ENCODE results near the gene P2RX3. TPM values are rescaled to one million over a fixed set of nuclear protein-coding genes. Genes with fewer than 3 reads are reported as not detected.

The P2RX3 gene
- total RNA-seq, 4 donors from 2014 or later = 0.22 TPM; not detected in 3

GRCh38 chr11:57322256-57323166 is 15.6 kb upstream of the P2RX3 start:
- H3K27ac ChIP-seq = peak overlapping the region; percentile 93 to 98 (median 96)
- 15 to 16% methylated on average over 13 of the region's 13 CpGs for WGBS, 2 donors
- H3K9me3 ChIP-seq = no peaks in the 10 kb centered on the region
- peaks cover 0 to 82% (median 42%) of the 10 kb centered on the region in 4 donors for H3K4me1 ChIP-seq
- peaks cover 0 to 50% (median 12%) of the 10 kb centered on the region in 3 donors for H3K36me3 ChIP-seq
- H3K27me3 ChIP-seq = no peaks in the 10 kb centered on the region
- peak overlapping the region; percentile 28 to 91 (median 70) for H3K4me3 ChIP-seq
- peak; percentile 86 to 91 for DNase-seq (ENCODE audit: low spot score in 2 of 2)
- TF ChIP-seq POLR2A (IDR thresholded peaks at IDR 0.05) (peak in 1 of 2 donors; percentile 68), EP300 (IDR thresholded peaks at IDR 0.05) (peak; percentile 89 to 90)
- TF ChIP-seq, protein P1, sequence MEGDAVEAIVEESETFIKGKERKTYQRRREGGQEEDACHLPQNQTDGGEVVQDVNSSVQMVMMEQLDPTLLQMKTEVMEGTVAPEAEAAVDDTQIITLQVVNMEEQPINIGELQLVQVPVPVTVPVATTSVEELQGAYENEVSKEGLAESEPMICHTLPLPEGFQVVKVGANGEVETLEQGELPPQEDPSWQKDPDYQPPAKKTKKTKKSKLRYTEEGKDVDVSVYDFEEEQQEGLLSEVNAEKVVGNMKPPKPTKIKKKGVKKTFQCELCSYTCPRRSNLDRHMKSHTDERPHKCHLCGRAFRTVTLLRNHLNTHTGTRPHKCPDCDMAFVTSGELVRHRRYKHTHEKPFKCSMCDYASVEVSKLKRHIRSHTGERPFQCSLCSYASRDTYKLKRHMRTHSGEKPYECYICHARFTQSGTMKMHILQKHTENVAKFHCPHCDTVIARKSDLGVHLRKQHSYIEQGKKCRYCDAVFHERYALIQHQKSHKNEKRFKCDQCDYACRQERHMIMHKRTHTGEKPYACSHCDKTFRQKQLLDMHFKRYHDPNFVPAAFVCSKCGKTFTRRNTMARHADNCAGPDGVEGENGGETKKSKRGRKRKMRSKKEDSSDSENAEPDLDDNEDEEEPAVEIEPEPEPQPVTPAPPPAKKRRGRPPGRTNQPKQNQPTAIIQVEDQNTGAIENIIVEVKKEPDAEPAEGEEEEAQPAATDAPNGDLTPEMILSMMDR (IDR thresholded peaks at IDR 0.05) = peak in 2 of 5 experiments; percentile 39 to 49

- WGBS, 2 donors = 50 to 55% methylated on average over 3 of the region's 3 CpGs
- Histone ChIP-seq H3K4me1 (peaks cover 0 to 74% (median 35%) of the 10 kb centered on the region in 4 donors), H3K36me3 (peaks cover 0 to 50% (median 14%) of the 10 kb centered on the region in 3 donors), H3K4me3 (peak overlapping the region; percentile 69 to 91 (median 76)), H3K27me3 (no peaks in the 10 kb centered on the region), H3K9me3 (no peaks in the 10 kb centered on the region), H3K27ac (peak overlapping the region; percentile 93 to 98 (median 96))
- no peak for DNase-seq (ENCODE audit: low spot score in 2 of 2)
- TF ChIP-seq POLR2A (IDR thresholded peaks at IDR 0.05) = no peak
Observed at GRCh38 chr11:57323167-57323854, 14.8 kb upstream of the P2RX3 start.

- peak overlapping the region; percentile 93 to 98 (median 96) for H3K27ac ChIP-seq
- no peak for DNase-seq (ENCODE audit: low spot score in 2 of 2)
- H3K4me3 ChIP-seq = peak overlapping the region; percentile 69 to 91 (median 76)
- 18 to 32% methylated on average over 9 of the region's 9 CpGs for WGBS, 2 donors
- peaks cover 0 to 69% (median 32%) of the 10 kb centered on the region in 4 donors for H3K4me1 ChIP-seq
- no peak for TF ChIP-seq POLR2A (IDR thresholded peaks at IDR 0.05)
- no peak for TF ChIP-seq EP300 (IDR thresholded peaks at IDR 0.05)
- TF ChIP-seq, protein P1 (IDR thresholded peaks at IDR 0.05) = no peak
- H3K36me3 ChIP-seq = peaks cover 0 to 50% (median 14%) of the 10 kb centered on the region in 3 donors
- H3K27me3 ChIP-seq = no peaks in the 10 kb centered on the region
- no peaks in the 10 kb centered on the region for H3K9me3 ChIP-seq
Observed at GRCh38 chr11:57323855-57324153, 14.3 kb upstream of the P2RX3 start.

GRCh38 chr11:57324154-57324885 is 13.8 kb upstream of the P2RX3 start:
- WGBS, 2 donors = 1 to 2% methylated on average over 19 to 36 of the region's 64 CpGs
- Histone ChIP-seq H3K4me1 (peaks cover 0 to 63% (median 32%) of the 10 kb centered on the region in 4 donors), H3K27ac (peak overlapping the region; percentile 93 to 98 (median 96)), H3K27me3 (no peaks in the 10 kb centered on the region), H3K36me3 (peaks cover 0 to 50% (median 14%) of the 10 kb centered on the region in 3 donors), H3K4me3 (peak overlapping the region; percentile 69 to 91 (median 76)), H3K9me3 (no peaks in the 10 kb centered on the region)
- TF ChIP-seq EP300 (IDR thresholded peaks at IDR 0.05) (no peak), POLR2A (IDR thresholded peaks at IDR 0.05) (no peak)
- TF ChIP-seq, protein P1 (IDR thresholded peaks at IDR 0.05) = no peak
- DNase-seq (ENCODE audit: low spot score in 2 of 2) = no peak

Measured in tibial nerve (tissue), 4 donors.